Hepatocyte (in vitro differentiated cells): ENCODE results near the gene OR8B3. TPM values are rescaled to one million over a fixed set of nuclear protein-coding genes. Genes with fewer than 3 reads are reported as not detected.

Experiments used
- DNase-seq: peaks from one replicate; pipeline ENCODE4 v3.0.0-alpha.2; 2016; ENCODE audit warnings: low spot score
- H2AFZ ChIP-seq: fragments of 200-600 bp; sonication (generic); 2 replicates; pipeline ENCODE4 v1.6.0; 2016; ENCODE audit warnings: antibody characterized with exemption, mild to moderate bottlenecking
- H3K27ac ChIP-seq: fragments of 200-600 bp; sonication (generic); 2 replicates; pipeline ENCODE4 v1.5.1; 2016; ENCODE audit warnings: mild to moderate bottlenecking
- H3K27me3 ChIP-seq: fragments of 200-600 bp; sonication (generic); 2 replicates; pipeline ENCODE4 v1.6.1; 2016
- H3K36me3 ChIP-seq: fragments of 200-600 bp; sonication (generic); replicated peaks from 2 replicates; pipeline ENCODE4 v1.5.1; 2016; ENCODE audit warnings: low read depth; ENCODE audit not compliant: insufficient read depth
- H3K4me1 ChIP-seq: fragments of 200-600 bp; sonication (generic); 2 replicates; pipeline ENCODE4 v1.5.1; 2016; ENCODE audit warnings: mild to moderate bottlenecking, moderate library complexity; ENCODE audit not compliant: insufficient read depth
- H3K4me2 ChIP-seq: fragments of 200-600 bp; sonication (generic); 2 replicates; pipeline ENCODE4 v1.6.0; 2016
- H3K4me3 ChIP-seq: fragments of 200-600 bp; sonication (generic); 2 replicates; pipeline ENCODE4 v1.5.1; 2016; ENCODE audit warnings: mild to moderate bottlenecking
- H3K79me2 ChIP-seq: fragments of 200-600 bp; sonication (generic); 2 replicates; pipeline ENCODE4 v1.6.0; 2017; ENCODE audit warnings: mild to moderate bottlenecking
- H3K9me2 ChIP-seq: fragments of 200-600 bp; sonication (generic); replicated peaks from 2 replicates; pipeline ENCODE4 v1.6.0; 2017; ENCODE audit warnings: mild to moderate bottlenecking; ENCODE audit not compliant: insufficient read depth
- H3K9me3 ChIP-seq: fragments of 200-600 bp; sonication (generic); 2 replicates; pipeline ENCODE4 v1.5.1; 2016; ENCODE audit warnings: low read depth, mild to moderate bottlenecking
- H4K20me1 ChIP-seq: fragments of 200-600 bp; sonication (generic); 2 replicates; pipeline ENCODE4 v1.6.0; 2016; ENCODE audit warnings: mild to moderate bottlenecking; ENCODE audit not compliant: insufficient read depth, poor library complexity, severe bottlenecking
- EZH2 ChIP-seq: fragments of 200-600 bp; sonication (generic); IDR thresholded peaks from 2 replicates; pipeline ENCODE4 v1.6.1; 2016; ENCODE audit warnings: antibody characterized with exemption, mild to moderate bottlenecking, borderline replicate concordance
- EZH2phosphoT487 ChIP-seq: fragments of 200-600 bp; sonication (generic); IDR thresholded peaks from one replicate; pipeline ENCODE4 v1.6.1; 2018; ENCODE audit warnings: antibody characterized with exemption, mild to moderate bottlenecking, low read depth, moderate library complexity; ENCODE audit not compliant: unreplicated experiment, severe bottlenecking
- WGBS: methylation state at CpG from one replicate; pipeline ENCODE4 v1.1.6; 2016; ENCODE audit warnings: low lambda C conversion rate; ENCODE audit errors: missing lambda C conversion rate; 5-methylcytosine and 5-hydroxymethylcytosine counted together
- polyA plus RNA-seq: library from polyadenylated mRNA; unstranded; fragments of >200 nt; fragmentation: Nextera tagmentation; extraction: Ambion mirVana; gene quantifications from 2 replicates; pipeline ENCODE4 v1.2.1, GENCODE V29; 2016
- total RNA-seq: library from RNA; depleted of rRNA; stranded (reverse); fragments of >200 nt; gene quantifications from 2 replicates; pipeline ENCODE4 v1.2.3, GENCODE V29; 2014
- TF ChIP-seq, protein P1 (sequence below): fragments of 200-600 bp; sonication (generic); IDR thresholded peaks from 2 replicates; pipeline ENCODE4 v1.5.1; 2016; ENCODE audit warnings: antibody characterized with exemption, mild to moderate bottlenecking; ENCODE audit not compliant: poor library complexity

Gene OR8B3
- total and polyA plus RNA-seq, 2 experiments from 2014 or later = not detected

DNA sequence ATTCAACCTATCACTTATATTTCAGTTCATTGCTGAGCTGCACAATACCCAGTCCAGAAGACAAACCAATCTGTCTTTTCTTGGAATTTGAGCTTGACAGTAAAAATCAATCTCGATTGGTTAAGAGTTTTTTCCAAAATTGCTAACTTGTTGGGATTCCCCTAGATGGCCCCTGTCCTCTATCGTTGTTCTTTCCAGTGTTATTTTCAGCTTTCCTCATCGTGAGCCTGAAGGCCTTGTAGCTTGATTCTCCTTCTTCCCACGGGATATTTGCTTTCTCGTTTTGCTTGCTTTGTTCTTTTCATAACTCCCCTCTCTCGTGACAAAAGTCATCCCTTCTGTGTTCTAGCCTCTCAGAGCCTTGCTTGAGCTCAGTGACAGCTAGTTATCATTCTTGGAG, 43.6 kb upstream of the OR8B3 start:
- Histone ChIP-seq H3K9me3 (no peaks in the 10 kb centered on the region), H3K9me2 (no peaks in the 10 kb centered on the region), H3K4me2 (no peak overlapping the region), H4K20me1 (no peaks in the 10 kb centered on the region), H3K4me3 (no peak overlapping the region), H3K79me2 (no peaks in the 10 kb centered on the region), H3K36me3 (no peaks in the 10 kb centered on the region), H2AFZ (no peak overlapping the region), H3K4me1 (no peaks in the 10 kb centered on the region), H3K27me3 (no peaks in the 10 kb centered on the region), H3K27ac (no peak overlapping the region)
- TF ChIP-seq EZH2 = no peak
- TF ChIP-seq, protein P1, sequence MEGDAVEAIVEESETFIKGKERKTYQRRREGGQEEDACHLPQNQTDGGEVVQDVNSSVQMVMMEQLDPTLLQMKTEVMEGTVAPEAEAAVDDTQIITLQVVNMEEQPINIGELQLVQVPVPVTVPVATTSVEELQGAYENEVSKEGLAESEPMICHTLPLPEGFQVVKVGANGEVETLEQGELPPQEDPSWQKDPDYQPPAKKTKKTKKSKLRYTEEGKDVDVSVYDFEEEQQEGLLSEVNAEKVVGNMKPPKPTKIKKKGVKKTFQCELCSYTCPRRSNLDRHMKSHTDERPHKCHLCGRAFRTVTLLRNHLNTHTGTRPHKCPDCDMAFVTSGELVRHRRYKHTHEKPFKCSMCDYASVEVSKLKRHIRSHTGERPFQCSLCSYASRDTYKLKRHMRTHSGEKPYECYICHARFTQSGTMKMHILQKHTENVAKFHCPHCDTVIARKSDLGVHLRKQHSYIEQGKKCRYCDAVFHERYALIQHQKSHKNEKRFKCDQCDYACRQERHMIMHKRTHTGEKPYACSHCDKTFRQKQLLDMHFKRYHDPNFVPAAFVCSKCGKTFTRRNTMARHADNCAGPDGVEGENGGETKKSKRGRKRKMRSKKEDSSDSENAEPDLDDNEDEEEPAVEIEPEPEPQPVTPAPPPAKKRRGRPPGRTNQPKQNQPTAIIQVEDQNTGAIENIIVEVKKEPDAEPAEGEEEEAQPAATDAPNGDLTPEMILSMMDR = no peak
- TF ChIP-seq EZH2phosphoT487 = no peak
- no peak for DNase-seq
- 69% methylated on average over 6 of the region's 6 CpGs for WGBS

DNA sequence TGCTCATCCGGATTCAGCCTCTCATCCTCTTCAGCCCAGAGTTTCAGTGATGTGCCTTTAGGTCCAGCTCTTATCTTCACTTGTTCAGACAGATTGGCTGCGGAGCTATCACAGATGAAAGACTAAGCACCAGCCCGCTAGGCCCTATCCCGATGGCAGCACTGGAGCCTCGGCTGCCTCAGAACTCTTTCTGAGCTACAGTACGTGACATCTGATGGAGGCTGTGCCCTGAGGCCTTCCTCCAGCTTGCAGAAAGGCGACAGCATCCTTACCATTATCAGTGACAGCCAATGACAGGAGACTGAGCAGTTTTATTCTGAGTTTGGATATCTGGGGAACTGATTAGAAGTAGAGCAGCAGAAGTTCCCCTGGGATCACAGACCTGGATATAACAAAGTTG, 42.7 kb upstream of the OR8B3 start:
- no peak for DNase-seq
- no peaks in the 10 kb centered on the region for H3K9me2 ChIP-seq
- H3K9me3 ChIP-seq = no peaks in the 10 kb centered on the region
- no peaks in the 10 kb centered on the region for H3K79me2 ChIP-seq
- no peaks in the 10 kb centered on the region for H3K36me3 ChIP-seq
- no peaks in the 10 kb centered on the region for H3K4me1 ChIP-seq
- no peaks in the 10 kb centered on the region for H3K27me3 ChIP-seq
- 75% methylated on average over 7 of the region's 7 CpGs for whole genome bisulfite sequencing
- TF ChIP-seq, protein P1 = no peak
- TF ChIP-seq EZH2 = no peak
- no peak for TF ChIP-seq EZH2phosphoT487
- H4K20me1 ChIP-seq = no peaks in the 10 kb centered on the region
- H2AFZ ChIP-seq = no peak overlapping the region
- H3K27ac ChIP-seq = no peak overlapping the region
- H3K4me3 ChIP-seq = no peak overlapping the region
- H3K4me2 ChIP-seq = no peak overlapping the region

DNA sequence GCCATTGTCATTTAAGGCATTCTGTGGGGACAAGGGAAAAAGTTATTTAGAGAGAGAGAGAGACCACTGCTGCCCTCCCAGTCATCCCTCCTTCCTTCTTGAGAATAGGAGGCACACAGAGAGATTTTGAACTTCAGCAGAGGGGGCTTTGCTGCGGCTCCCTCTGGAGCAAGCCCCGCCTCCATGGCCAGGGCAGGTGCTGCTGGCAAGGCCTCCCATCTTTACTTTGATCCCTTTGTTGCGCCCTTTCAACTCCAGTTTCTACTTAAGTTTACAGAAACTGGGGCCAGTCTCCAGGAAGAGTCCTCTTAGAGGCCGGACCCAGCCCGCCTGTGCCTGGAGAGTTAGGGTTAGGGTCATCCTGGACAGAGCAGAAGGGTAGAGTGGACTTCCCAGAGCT, 42.3 kb upstream of the OR8B3 start:
- no peaks in the 10 kb centered on the region for H3K36me3 ChIP-seq
- WGBS = 96% methylated on average over 5 of the region's 5 CpGs
- no peak overlapping the region for H3K4me3 ChIP-seq
- H3K4me1 ChIP-seq = no peaks in the 10 kb centered on the region
- no peaks in the 10 kb centered on the region for H3K27me3 ChIP-seq
- H3K9me3 ChIP-seq = no peaks in the 10 kb centered on the region
- DNase-seq = no peak
- no peaks in the 10 kb centered on the region for H4K20me1 ChIP-seq
- no peak overlapping the region for H2AFZ ChIP-seq
- no peak overlapping the region for H3K27ac ChIP-seq
- H3K79me2 ChIP-seq = no peaks in the 10 kb centered on the region
- no peak overlapping the region for H3K4me2 ChIP-seq
- TF ChIP-seq, protein P1 = no peak
- TF ChIP-seq EZH2 (no peak), EZH2phosphoT487 (no peak)
- no peaks in the 10 kb centered on the region for H3K9me2 ChIP-seq

DNA sequence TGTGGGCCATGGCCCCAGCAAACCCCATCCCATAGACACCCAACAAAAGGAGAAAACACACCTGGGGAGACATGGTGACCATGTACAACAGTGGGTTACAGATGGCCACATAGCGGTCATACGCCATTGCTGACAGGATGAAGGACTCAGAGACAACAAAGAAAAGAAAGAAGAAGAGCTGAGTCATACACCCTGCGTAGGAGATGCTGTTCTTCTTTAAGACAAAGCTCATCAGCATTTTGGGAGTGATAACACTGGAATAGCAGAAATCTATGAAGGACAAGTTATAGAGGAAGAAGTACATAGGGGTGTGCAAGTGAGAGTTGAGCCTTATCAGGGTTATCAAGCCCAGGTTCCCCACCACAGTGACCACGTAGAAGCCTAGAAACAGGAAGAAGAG, 41.8 kb upstream of the OR8B3 start:
- H2AFZ ChIP-seq = no peak overlapping the region
- no peak overlapping the region for H3K4me3 ChIP-seq
- H3K4me2 ChIP-seq = no peak overlapping the region
- H3K27ac ChIP-seq = no peak overlapping the region
- H4K20me1 ChIP-seq = no peaks in the 10 kb centered on the region
- no peaks in the 10 kb centered on the region for H3K79me2 ChIP-seq
- no peaks in the 10 kb centered on the region for H3K4me1 ChIP-seq
- H3K9me3 ChIP-seq = no peaks in the 10 kb centered on the region
- no peaks in the 10 kb centered on the region for H3K9me2 ChIP-seq
- no peak for TF ChIP-seq EZH2phosphoT487
- TF ChIP-seq EZH2 = no peak
- TF ChIP-seq, protein P1 = no peak
- H3K36me3 ChIP-seq = no peaks in the 10 kb centered on the region
- 87% methylated on average over 4 of the region's 4 CpGs for WGBS
- H3K27me3 ChIP-seq = no peaks in the 10 kb centered on the region
- DNase-seq = no peak
